KG1 (cell line): ENCODE results near the gene KIF5A.

Experiments used
- DNase-seq: peaks from one replicate; lab custom pipeline; 2025; lab: John Stamatoyannopoulos, UW

KIF5A gene

GRCh38 chr12:57620245-57620935 lies 70.5 kb downstream of the KIF5A start:
- no peak for DNase-seq

- no peak for DNase-seq
These were observed 71.2 kb downstream of the KIF5A start for GRCh38 chr12:57620936-57621496.

- DNase-seq, result no peak
These were observed 71.9 kb downstream of the KIF5A start for GRCh38 chr12:57621497-57622292.

GRCh38 chr12:57622293-57623245 lies 72.7 kb downstream of the KIF5A start:
- no peak for DNase-seq

GRCh38 chr12:57623385-57623784 lies 73.5 kb downstream of the KIF5A start:
- no peak for DNase-seq

- no peak for DNase-seq
These were observed 74.1 kb downstream of the KIF5A start for GRCh38 chr12:57623811-57624390.

- DNase-seq, result no peak
These were observed 74.8 kb downstream of the KIF5A start for GRCh38 chr12:57624441-57625220.

- no peak for DNase-seq
These were observed 75.6 kb downstream of the KIF5A start for GRCh38 chr12:57625261-57626032.

GRCh38 chr12:57626111-57626920 lies 76.5 kb downstream of the KIF5A start:
- no peak for DNase-seq

GRCh38 chr12:57626921-57627445 lies 77.1 kb downstream of the KIF5A start:
- no peak for DNase-seq

GRCh38 chr12:57627501-57628279 lies 77.8 kb downstream of the KIF5A start:
- no peak for DNase-seq

- DNase-seq, result no peak
These were observed 78.7 kb downstream of the KIF5A start for GRCh38 chr12:57628280-57629191.

- DNase-seq, result no peak
These were observed 80.1 kb downstream of the KIF5A start for GRCh38 chr12:57629897-57630471.

GRCh38 chr12:57630891-57631433 lies 81.1 kb downstream of the KIF5A start:
- no peak for DNase-seq

- DNase-seq, result no peak
These were observed 81.8 kb downstream of the KIF5A start for GRCh38 chr12:57631566-57632072.
